ENCODE data around the gene CD44.

CD44 gene

DNA sequence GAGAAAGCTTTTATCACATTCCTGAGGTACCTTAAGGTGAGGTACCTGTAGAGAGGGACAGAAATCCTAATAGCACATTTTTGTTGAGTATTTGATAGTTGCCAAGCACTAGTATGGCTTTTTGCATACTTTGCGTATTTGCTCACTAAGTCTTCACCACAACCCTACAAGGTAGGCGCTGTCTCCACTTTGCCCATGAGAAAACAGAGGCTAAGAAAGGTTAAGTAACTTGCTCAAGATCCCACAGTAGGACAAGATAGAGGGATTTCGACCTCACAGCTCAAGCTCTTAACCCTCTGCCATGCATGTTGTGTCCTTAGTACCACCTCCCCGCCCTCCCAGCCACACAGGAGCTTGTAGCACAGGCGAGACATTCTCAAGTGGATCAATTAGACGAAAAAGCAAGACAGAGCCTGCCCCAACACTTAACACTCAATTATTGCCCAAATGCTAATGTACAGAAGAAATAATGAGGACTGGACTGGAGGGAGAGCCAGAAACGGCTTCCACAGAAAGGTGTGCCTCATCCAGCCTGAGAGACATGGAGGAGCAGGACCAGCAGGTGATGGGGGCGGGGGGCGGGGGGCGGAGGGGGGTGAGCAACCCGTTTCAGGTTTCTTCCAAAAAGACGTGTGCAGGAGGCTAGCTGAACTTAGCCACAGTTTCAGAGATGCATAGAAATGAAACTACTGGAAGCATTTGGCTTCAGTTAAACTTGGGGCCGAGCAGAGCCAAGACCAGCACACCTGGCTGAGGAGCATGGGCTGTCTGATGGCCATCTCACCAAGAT is 26.7 kb upstream of the CD44 start:
- DNase-seq (ENCODE audit: low read depth in 2 of 2), result no peak

GRCh38 chr11:35112846-35113105 is 26.2 kb upstream of the CD44 start:
- DNase-seq (ENCODE audit: low read depth in 2 of 2), result no peak

DNA sequence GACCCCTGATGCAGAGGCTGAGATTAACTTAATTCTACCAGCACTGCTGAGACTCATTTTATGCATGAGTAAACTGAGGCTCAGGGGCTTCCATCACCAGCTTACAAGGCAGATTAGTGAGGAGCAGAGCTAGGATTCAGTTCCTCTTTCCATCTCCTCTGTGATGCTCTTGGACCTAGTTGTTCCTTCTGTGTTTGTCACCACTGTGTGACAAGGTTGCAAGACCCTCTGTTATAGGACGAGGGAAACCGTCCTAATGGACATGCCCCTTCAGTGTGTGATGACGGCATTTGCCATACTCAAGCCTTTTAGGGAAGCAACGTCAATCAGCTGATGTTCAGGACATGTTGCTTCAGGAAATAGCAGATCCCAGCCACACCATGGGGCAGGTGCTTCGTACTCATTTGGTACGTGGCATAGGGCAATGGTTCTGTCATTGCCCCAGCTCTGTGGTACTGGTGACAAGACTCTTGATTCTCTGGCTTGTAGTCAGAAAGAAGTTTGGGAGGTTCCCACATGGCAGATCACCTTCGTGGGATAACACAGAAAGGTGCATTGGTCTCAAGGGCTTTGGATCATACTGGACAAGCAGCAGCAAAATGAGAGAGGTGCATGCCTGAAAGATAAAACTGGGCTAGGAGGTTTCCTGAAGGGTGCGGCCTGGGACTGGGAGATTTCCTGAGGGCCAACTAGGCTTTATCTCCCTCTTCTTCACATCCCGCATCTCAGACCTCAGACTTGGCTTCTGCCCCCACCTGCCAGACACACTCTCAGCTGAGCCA is 23.9 kb upstream of the CD44 start:
- no peak for DNase-seq (ENCODE audit: low read depth in 2 of 2)

DNA sequence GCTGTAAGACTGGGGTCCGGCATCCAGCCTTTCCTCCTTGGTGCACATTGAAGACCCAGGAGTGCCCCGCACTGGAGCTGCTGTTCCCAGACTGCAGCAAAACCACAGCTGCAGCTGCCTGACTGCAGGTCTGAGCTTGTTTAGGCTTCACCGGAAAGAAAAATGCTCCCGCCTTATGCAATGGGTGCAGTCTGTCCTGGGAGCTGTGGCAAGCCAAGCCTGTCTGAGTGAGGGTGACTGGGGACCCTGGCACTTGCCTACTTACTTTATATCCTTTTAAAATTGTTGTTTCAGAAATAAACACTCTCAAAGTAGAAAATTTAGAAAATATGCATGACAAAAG is 23.3 kb upstream of the CD44 start:
- no peak for DNase-seq (ENCODE audit: low read depth in 2 of 2)

- no peak for DNase-seq (ENCODE audit: low read depth in 2 of 2)
Observed at GRCh38 chr11:35116245-35116644, 22.7 kb upstream of the CD44 start.

DNA sequence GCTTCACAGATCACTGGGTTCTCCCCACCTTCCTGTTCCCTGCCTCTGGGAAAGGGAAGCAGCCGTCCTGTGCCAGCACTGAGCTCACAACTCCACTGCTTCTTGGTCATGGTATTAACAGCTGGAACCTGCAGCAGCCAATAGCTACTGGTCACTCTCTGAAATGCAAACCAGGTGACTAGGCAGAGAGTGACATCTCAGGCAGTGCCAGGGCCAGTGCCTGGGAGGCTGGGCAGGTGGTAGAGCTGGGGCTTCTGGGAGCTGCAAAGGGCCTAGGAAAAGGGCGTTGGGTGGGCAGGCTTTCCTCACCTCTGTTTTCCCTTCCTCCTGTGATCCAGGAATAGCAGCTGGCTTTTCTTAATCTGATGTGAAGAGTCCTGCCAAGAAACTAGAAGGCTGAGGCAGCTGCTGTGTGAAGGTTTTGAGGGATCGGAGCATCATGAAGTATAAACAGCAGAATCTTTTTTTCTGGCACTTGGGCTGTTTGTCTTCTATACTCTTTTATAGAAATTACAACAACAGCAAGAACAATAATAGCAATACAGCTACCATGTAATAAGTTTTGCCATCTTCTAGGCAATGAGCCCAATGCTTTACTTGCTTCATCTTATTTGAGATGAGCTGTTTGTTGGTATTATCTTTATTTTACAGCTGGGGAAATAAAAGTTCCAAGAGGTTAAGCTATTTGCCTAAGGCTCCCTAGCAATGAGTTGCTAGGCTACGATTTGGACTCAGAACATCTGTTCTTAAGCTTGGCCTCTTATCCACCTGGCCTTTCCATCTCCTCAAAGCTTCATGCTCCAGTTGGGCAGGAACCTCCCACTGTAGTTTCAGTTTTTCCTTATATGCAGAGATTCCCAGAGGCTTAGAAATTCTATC is 22.0 kb upstream of the CD44 start:
- DNase-seq (ENCODE audit: low read depth in 2 of 2), result no peak

GRCh38 chr11:35118906-35119305 is 20.1 kb upstream of the CD44 start:
- no peak for DNase-seq (ENCODE audit: low read depth in 2 of 2)

DNA sequence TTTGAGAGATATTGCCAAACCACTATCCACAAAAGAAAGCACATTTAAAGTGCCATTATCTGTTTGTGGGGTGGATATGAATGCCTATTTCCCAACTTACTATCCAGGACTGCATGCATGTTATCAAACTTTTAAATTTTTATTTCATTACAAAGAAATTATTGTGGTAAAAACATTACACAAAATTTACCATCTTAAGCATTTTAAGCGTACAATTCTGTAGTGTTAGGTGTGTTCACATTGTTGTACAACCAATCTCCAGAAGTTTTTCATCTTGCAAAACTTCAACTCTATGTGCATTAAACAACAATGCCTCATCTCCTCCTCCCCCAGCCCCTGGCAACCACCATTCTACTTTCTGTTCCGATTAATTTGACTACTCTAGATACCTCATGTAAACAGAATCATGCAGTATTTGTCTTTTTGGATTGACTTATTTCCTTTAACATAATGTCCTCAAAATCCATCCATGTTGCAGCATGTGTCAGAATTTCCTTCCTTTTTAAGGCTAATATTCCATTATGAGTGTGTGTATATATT is 17.6 kb upstream of the CD44 start:
- no peak for DNase-seq (ENCODE audit: low read depth in 2 of 2)

DNA sequence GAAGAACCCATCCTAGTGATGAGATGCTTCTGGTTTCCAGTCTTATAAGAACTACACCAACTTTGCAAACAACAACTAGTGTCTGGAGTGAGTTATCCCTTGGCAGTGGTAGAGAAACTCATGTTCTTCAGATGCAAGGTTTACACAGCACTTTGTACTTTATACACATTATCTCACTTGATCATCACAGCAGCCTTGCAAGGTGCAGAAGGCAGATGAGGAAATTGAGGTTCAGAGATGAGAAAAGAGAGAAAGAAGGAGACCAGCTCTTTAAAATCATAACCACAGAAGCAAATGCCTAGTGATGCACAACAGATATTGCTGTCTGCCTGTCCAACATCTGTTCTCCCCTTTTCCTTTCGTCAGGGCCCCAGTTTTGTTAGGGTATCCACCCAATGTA is 16.7 kb upstream of the CD44 start:
- DNase-seq (ENCODE audit: low read depth in 2 of 2), result no peak

DNA sequence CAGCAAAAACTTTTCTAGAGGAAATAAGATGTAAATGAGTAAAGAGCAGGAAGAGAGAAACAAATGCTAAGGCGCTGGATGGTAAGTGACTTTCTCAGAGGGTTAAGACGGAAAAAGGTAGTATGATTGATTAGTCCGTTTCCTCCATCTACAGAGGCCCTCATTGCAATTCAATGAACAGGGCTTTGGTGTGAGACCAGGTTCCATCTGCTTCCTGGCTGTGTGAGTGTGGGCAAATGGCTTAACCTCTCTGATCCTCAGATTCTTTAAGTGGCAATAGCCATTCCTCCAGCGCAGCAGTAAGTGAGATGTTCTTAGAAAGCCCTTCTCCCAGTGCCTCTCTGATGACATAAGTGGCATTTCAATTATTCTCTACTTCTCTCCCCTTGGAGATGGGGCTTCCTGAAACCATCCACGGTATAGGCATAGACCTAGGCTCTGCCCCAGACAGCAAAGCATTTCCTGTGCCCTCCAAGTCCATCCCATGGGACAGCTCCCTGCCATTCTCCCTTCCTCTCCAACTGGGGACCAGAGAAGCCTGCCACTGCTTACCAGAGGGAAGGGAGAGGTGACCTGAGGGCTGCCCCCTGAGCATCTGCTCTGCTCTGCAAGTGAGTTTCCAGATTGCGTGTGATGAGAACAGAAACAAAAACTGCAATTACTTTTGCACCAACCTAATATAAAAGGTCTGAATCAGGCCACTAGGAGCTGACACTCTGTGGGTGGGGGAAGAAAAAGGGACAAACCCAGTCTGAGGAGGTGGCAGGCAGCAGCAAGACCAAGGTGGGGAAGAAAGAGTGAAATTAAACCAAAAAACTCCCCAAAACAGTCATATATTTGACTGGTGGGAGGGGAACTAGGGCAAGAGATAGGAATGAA is 12.7 kb upstream of the CD44 start:
- DNase-seq (ENCODE audit: low read depth in 2 of 2), result no peak

DNA sequence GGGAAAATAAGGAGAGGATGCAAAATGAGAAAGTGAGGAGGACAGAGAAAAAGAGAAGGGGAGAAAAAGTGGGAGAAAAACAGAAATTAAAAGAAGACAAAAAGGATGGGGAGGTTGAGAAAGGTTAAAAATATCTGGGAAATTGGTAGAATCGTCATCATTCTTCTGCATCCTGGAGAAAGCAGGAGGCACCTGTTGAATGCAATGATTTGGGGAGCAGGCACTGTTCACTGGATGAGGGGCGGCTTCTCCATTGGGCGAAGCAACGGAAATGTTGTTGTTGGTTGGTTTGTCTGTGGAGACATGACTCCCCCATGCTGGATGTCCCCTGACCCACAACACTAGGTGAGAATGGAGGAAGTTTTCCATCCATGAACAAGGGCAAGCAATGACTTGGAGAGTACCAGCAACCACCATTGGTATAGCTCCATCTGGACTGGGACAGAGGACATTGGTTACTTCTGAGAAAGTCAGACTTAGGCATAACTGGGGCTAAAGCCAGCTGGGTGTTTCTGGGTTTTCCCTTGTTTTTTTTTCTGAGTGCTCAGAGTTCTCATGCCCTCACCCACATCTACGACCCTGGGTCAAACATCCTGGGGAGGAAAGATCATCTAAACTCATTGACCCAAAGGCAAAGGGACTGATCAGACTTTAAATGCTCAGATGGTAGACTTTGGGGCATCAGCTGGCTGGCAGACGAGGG is 11.9 kb upstream of the CD44 start:
- DNase-seq (ENCODE audit: low read depth in 2 of 2), result no peak

- DNase-seq (ENCODE audit: low read depth in 2 of 2), result no peak
Observed at GRCh38 chr11:35127619-35128018, 11.4 kb upstream of the CD44 start.

DNA sequence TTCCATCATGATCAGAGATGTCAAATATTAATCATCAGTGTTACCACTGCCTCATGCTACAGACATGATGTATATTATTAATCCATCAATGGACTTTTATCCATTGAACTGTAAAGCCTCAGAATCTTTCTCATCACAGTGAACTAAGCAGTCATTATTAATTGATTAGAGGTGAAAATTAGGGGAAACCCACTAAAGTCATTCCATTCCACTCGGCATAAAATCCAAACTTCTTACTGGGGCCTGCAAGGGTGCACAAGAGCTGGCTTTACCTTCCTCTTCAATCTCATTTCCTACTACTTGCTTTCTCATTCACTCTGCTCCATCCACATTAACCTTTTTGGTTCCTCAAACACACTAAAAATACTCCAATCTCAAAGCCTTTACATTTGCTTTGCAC is 7.9 kb upstream of the CD44 start:
- no peak for DNase-seq (ENCODE audit: low read depth in 2 of 2)

GRCh38 chr11:35131886-35132285 is 7.1 kb upstream of the CD44 start:
- DNase-seq (ENCODE audit: low read depth in 2 of 2), result no peak

- no peak for DNase-seq (ENCODE audit: low read depth in 2 of 2)
Observed at GRCh38 chr11:35133656-35134055, 5.3 kb upstream of the CD44 start.

DNA sequence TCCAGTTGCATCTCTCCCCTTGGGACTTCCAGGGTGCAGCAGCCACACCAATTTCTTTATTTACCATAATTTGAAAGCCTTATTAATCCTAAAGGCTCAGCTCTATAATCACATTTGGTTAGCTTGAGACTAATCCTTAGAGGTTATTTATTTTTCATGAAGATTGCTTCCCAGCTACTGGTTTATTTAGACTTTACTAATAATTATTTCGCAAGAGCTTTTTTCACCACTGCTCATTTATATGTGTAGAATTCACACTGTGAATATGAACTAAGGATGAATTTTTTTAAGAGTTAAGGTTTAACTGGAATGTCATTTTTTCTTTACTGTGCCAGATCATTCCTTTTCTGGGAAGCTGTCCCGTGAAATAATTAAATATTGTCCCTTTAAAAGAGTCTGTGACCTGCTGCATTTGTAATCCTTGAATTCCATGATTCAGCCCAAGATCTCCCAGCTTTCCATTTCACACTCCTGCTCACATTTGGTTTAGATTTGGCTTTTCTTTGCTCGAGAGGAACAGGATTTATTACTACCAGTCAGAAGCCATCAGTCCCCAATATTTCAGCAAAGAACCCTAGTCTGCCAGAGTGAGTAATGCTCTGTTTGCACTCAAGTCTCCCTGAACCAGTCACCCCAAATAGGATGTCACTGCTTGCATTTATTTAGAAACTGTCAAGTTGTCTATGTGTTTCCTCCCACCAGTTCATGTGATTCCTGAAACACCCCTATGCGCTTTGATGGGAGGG is 4.4 kb upstream of the CD44 start:
- DNase-seq (ENCODE audit: low read depth in 2 of 2), result no peak

- DNase-seq (ENCODE audit: low read depth in 2 of 2), result no peak
Observed at GRCh38 chr11:35135222-35135621, 3.7 kb upstream of the CD44 start.

- no peak for DNase-seq (ENCODE audit: low read depth in 2 of 2)
Observed at GRCh38 chr11:35136311-35136710, 2.7 kb upstream of the CD44 start.

DNA sequence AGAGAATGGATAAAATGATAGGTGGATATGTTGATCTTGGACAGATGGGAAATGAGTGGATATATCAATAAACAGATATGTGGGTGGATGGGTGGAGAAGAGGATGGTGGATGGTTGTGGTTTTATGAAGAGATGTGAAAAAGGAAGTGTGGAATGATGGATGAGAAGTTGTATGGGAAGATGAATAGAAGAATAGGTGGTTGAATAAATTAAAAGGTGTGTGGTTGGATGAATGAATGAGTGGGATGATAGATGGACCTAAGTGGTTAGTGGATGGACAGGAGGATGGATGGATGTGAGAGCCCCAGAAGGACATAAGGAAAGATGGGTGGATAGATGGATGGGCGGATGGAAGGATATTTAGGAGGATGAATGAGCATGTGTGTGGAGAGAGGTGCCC is 913 bp upstream of the CD44 start:
- DNase-seq (ENCODE audit: low read depth in 2 of 2), result no peak

- DNase-seq (ENCODE audit: low read depth in 2 of 2), result no peak
Observed at GRCh38 chr11:35138606-35138942, 397 bp upstream of the CD44 start.
